Activated CD8-positive, alpha-beta memory T cell treated with anti-CD3 and anti-CD28 coated beads for 24 hours (primary cell): ENCODE data around the gene E2F8.

ENCODE experiments used
- DNase-seq: peaks from one replicate; pipeline ENCODE4 v3.0.0-alpha.2; 2020

The E2F8 gene

DNA sequence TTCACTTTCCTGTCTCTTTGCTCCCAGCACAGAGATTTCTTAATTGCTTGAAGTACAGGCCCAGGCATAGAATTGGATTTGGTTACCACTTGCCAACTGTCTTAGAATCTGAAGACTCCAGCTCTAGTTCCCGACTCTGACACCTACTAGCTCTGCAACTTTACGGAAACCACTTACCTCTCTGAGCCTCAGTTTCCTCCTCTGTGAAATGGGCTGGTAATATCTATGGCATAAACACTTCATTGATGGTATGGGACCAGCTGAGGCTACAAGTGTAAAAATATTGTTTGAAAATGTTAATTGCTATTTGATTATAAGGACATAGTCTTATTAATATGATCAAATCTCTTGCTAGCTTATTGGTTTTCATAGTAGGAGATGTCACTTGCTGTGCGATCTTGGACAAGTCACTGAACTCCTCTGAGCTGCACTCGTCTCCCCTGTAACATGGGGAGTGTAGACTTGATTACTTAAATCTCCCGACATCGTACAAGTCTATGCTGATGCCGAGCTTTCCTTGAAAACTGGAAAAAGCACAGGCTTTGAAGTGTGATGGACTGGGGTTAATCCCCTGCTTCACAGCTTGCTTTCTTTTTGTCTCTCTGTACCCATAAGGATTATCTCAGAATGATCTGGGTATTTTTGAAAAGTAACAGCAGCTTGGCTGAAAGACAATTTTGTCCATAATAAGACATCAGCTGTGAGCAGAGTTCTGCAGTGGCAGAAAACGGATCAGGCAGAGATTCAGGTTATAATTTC is 11.8 kb upstream of the E2F8 start:
- no peak for DNase-seq

- no peak for DNase-seq
Measured at GRCh38 chr11:19251577-19251976, 10.8 kb upstream of the E2F8 start.

- no peak for DNase-seq
Measured at GRCh38 chr11:19246816-19247215, 6.1 kb upstream of the E2F8 start.

- DNase-seq = no peak
Measured at GRCh38 chr11:19245351-19245750, 4.6 kb upstream of the E2F8 start.

GRCh38 chr11:19244621-19245020 is 3.9 kb upstream of the E2F8 start:
- no peak for DNase-seq

DNA sequence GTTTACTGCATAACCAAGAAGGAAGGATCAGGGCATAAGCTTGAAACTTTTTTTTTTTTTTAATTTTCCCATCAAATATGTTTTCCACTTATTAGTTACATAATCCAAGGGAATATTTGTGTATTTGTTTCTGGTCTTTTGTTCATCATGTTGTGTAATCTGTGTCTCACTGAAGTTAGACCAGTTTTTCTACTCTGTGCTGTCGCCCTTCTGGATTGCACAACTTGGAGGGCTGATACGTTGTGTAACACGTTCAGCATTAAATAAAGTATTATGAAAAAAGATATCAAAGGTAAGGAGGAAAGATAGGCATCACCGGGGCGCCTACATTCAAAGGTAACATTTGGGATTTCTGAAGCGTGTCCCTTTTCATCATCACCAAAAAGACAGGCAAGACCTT is 3.3 kb upstream of the E2F8 start:
- DNase-seq = no peak

- no peak for DNase-seq
Measured at GRCh38 chr11:19243613-19244012, 2.9 kb upstream of the E2F8 start.

DNA sequence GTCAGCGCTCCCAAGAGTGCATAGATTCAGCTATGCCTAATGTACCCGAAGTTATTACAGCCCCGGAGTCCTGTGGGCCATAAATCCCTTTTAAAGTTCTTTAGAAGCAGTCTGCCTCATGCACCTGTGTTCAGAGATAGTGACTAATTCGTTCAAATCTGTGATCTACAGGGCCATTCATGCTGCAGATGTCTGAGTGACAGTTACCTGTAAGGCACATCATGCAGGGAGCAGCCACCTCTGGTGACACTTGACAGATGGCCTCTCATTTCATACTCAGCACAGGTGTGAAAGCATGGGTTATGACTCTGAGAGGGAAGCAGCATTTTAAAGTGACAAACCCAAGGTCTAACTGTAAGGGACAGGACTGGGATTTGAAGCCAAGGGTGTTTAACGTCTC is 2.4 kb upstream of the E2F8 start:
- no peak for DNase-seq

GRCh38 chr11:19242179-19242932 is 1.6 kb upstream of the E2F8 start:
- peak; percentile 60 for DNase-seq

DNA sequence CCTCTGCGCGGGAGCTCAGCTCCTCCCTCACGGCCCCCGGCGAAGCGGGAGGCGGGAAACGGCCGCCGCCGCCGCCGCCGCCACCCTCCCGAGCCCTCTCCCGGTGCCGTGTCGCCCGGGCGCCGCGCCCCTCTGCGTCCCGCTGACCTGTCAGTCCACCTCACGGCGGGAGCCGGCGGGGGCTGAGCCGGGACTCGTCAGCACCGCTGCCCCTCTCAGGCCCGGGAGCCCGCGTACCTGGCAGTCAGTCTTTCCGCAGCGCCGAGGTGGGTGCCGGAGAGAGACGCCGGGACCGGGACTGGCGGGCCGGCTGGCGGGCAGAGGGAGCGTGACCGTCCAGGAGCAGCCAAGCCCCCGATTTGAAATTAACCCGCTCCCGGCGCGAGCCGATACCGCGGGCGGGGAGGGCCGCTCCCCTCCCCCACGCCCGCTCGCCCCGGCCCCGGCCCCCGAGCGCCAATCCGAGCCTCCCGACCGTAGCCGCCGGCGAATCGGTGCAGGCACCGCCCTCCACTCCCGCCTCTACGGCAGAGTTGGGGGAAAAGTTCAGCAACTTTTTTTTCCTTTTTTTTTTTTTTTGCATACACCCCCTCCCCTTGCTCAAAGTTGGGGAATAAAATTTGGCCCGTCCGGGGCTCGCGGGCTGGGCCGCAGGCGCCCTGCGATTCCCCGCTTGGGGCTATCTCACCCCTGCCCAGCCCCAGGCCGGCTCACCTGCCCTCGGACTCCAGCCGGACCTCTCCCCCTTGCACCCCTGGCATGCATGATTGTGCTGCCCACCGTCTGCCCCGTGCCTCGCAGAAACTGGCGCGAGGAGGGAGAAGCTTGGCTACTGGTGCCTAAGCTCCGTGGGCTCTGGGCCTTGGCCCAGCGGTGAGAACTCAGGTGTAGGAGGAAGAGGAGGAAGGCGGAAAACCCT is 774 bp upstream of the E2F8 start:
- peak; percentile 57 for DNase-seq

- no peak for DNase-seq
Measured at GRCh38 chr11:19239039-19239438, 1.7 kb downstream of the E2F8 start.

DNA sequence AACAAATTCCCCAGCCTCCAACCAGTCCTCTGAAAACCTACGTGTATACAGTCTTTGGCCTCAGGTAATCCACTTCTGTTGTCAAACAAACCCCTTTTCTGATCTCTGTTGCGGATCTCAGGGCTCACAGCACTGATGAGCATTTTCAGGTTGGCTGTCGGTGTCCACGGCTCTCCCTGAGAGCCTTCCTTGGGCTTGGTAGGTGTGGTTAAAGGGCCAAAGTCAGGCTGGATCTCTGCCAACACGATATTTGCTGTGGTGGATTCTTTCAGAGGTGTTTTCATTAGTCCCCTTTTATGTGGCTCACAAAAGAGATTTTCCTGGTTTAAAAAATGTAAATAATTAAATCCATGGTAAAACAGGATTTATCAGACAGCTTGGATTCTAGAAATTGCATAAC is 2.9 kb downstream of the E2F8 start:
- DNase-seq = no peak

GRCh38 chr11:19237381-19237780 is 3.4 kb downstream of the E2F8 start:
- DNase-seq = no peak

- no peak for DNase-seq
Measured at GRCh38 chr11:19234231-19234817, 6.4 kb downstream of the E2F8 start.

DNA sequence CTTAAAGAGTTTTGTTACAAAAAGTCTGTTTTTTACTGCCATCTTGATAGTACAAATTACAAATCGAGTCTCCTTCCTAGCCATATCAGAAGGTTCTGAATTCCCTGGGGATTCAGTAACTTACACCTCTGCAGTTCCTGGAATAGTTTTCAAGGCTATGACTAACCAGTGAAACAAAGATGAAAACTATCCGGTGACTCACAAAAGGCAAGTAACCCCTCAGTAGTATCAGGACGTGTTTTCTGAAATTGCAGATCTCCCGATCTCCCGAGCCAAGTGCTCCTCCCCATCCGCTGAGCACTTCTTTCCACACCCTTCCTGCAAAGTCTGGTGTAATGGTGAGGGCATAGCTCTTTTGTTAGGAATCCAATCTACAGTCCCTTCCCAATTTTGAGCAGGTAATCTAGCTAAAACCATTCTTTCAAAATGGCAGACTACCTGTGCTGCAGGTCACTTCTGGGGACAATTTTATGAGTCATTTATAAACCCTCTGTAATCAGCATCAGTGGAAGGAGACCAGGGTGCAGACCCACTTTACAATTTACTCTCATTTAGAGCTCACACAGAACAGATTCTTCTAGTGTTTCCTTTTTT is 7.7 kb downstream of the E2F8 start:
- DNase-seq = no peak

GRCh38 chr11:19229671-19230070 is 11.1 kb downstream of the E2F8 start:
- no peak for DNase-seq

DNA sequence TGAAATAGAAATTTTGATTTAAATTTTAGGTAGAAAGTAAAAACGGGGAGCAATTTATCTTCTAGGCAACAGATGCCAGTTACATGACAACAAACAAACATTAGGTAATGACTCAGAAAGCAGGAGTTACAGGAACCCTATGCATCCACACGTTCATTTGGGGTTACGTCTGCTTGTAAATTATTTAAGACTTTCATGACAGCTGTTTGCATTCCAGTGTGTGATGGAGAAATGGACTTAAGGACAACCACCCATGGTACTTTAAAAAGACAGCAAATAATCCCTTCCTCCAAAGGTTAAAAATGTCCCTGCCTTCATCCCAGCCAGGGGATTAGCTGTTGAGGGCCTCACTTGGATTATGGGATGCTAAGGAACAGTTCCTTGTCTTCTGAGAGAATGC is 11.8 kb downstream of the E2F8 start:
- DNase-seq = no peak

GRCh38 chr11:19226378-19227195 is 14.2 kb downstream of the E2F8 start:
- DNase-seq = no peak

- no peak for DNase-seq
Measured at GRCh38 chr11:19225581-19225980, 15.2 kb downstream of the E2F8 start.

DNA sequence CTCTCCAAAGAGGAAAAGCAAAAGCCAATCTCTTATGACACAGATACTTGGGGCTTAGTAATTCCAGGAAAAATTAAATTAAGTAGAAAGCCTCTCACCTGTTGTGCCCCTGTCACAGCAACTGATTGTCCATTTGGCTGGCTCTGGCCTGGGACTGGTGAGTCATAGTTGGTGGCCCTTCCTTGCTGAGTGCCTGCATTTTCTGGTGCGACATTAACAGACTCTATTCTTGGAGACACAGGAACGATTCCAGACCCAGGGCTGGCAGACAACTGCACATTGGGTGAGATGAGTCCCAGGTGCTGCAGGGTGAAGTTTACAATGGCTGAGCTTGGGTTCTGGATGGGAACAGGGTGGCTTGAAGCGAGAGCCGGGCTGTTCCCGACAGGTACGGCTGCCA is 15.6 kb downstream of the E2F8 start:
- DNase-seq = no peak

DNA sequence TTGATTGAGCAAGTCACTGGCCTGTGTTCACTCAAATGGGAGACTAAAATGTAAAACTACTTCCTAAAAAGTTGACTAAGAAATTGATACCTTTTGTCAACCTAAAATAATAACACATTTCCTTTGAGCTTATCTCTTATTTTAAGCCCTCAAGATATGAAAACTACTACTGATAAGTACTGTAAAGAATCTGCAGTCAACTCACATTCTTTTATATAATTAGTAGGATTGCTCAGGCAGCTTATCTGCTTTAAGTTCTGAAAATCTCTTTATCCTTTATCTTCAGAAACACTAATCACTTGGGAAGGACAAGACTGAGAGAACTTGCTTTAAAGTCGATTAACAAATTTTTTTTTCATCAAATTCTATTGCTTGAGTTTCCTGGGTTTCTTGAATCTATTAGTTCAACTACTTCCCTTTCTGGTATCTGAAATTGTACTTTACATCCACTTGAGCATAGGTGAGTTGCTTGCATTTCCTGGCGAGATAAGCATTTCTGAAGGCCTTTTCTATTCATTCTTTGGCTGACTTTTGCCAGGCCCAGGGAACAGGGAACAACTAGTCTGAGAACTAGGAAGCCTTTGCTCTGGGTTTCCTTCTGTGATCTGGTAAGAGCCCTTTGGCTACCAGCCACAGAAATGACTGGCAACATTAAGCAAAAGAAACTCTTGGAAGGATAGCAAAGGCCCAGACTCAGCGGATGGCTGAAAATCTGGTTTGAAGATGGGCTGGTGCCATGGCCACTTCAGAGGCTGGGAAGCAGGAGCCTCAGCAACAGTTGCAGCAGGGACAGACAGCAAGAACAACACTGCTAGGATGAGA is 19.6 kb downstream of the E2F8 start:
- DNase-seq = no peak
